Ramos (cell line): ENCODE data around the gene OTOP2.

Source experiments
- in situ Hi-C: fragments of 300-500 bp; cut with MboI; formaldehyde crosslinking; loops from one replicate; pipeline ENCODE4 v1.14.3; 2022; ENCODE audit warnings: low sequenced_read_pairs; ENCODE audit not compliant: unreplicated experiment

The OTOP2 gene

DNA sequence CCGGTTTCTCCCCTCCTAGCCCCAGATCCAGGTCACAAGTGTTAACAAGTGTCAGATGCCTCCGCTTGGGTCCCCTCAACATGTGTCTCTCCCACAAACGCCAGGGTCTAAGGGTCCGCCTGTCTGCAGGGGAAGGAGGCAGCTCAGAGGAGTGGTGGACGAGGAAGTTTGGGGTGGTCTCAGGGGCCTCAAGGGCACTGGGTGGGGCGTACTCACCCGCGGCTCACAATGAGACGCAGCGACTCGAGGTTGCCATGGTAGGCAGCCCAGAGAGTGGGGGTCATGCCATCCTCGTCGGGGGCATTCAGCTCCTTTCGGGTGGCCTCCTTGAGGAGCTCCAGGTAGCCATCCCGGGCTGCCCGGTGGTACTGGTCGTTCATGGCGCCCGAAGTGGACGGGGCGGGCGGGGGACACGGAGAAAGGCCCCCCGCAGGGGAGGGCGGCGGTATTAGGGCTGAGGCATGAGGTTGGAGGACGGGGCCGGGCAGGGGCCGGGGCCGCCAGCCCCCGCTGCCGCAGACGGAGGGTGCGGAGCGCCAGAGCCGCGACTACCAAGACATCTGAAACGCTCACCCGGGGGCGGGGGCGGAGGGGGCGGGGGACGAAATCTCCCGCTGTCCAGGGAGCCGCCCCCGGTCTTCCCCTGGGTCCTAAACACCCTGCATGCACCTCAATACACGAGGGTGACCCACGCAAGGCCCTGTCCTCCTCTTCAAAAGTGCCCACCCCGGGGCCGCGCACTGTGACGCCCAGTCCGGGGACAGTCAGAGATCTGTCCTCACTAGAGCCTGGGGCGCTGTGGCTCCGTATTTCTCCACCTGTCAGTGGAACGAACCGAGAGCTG lies 1.2 kb upstream of the OTOP2 start, which contains the start of gene USH1G:
TSS of gene USH1G (minus strand) at position 562 of the 844 bp plus-strand sequence. CDS start at position 380, 182 bp downstream.
- in situ Hi-C loops, result no loop called here

- in situ Hi-C loops, result no loop called here
Measured at GRCh38 chr17:74923538-74924249, 379 bp upstream of the OTOP2 start.

DNA sequence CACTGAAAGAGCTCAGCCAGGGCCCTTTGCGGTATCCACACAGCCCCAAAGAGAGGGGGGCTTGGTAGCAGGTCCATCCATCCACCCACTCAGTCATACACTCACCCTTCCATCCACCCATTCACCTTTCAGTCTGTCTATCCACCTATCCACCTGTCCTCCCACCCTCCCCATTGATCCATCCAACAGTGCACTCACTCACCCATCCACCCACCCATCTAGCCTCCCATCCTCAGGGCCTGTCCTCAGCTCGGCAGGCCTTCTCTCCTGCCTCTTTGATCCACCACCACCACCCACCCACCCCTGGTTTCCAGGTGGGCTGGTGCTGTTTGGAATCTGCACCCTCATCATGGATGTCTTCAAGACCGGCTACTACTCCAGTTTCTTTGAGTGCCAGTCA lies 1.2 kb downstream of the OTOP2 start:
- in situ Hi-C loops, result no loop called here

GRCh38 chr17:74928786-74929185 lies 4.7 kb downstream of the OTOP2 start:
- in situ Hi-C loops, result no loop called here

- in situ Hi-C loops, result no loop called here
Measured at GRCh38 chr17:74930535-74931036, 6.5 kb downstream of the OTOP2 start.

- in situ Hi-C loops, result no loop called here
Measured at GRCh38 chr17:74935048-74935447, 11.0 kb downstream of the OTOP2 start.

DNA sequence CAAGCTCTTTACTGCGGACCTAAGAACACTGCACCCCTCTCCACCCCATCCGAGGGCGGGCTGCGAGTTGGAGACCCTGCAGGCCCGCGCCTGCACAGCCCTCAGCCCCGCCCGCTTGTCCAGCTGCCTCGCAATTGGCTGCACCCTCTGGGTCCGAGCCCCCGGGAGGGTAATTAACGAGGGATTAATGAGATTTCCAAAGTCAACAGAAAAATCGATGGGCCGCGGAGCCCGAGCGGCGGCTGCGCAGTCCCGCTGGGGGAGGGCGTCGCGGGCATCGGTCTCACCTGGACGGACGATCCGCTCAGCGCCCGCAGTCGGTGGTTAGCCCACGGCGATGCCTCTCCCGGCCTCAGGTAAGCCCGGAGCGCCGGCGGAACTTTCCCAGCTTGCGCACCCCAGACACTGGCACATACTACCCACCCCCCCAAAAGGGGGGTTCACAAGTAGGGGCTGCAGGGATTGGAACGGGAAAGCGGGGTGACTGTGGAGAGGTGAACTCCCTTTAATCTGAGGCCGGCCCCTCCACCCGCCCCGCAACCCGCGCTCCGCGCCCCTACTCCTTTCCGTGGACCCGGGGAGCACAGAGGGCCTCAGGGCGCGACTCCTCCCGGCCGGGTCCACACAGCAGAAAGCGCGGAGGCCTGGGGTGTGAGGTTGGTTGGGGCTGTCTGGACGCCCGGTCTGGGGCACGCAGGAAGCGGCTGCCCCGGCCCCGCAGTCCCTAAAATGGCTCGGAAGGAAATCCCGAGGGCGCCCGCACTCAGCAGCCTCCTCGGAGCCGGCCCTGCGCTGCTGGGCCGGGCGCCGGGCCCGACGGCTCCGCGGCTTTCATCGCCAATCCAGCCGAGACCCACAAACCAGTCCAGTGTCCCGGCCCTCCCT lies 11.8 kb downstream of the OTOP2 start, which contains the start of gene OTOP3:
TSS of gene OTOP3 (plus strand) at position 314 of the 885 bp plus-strand sequence. CDS start at position 338, 24 bp downstream.
- in situ Hi-C loops, result no loop called here

GRCh38 chr17:74936470-74936799 lies 12.4 kb downstream of the OTOP2 start:
- in situ Hi-C loops, result no loop called here

- in situ Hi-C loops, result no loop called here
Measured at GRCh38 chr17:74937064-74938051, 13.3 kb downstream of the OTOP2 start.

- in situ Hi-C loops, result no loop called here
Measured at GRCh38 chr17:74938194-74938950, 14.3 kb downstream of the OTOP2 start.

DNA sequence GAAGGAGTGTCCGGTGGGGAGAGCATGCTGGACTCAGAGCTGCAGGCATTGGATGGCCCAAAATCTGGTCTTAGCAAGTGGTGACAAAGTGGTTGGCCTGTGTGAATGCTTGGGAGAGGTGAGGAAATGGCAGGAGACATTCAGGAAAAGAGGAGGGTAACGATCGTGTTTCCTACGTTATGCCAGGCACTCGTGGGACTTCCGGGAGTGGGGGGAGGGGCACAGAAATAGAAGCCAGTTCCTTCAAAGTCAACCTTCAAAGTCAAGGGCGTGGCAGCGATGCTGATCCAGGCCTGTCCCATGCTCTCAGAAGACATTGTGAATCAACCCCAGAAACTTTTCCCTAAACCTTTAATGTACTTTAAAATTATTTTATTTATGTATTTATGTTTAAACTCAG lies 15.5 kb downstream of the OTOP2 start:
- in situ Hi-C loops, result no loop called here

GRCh38 chr17:74941128-74941725 lies 17.2 kb downstream of the OTOP2 start:
- in situ Hi-C loops, result no loop called here

- in situ Hi-C loops, result no loop called here
Measured at GRCh38 chr17:74943808-74944522, 19.9 kb downstream of the OTOP2 start.

- in situ Hi-C loops, result no loop called here
Measured at GRCh38 chr17:74945543-74945942, 21.5 kb downstream of the OTOP2 start.

DNA sequence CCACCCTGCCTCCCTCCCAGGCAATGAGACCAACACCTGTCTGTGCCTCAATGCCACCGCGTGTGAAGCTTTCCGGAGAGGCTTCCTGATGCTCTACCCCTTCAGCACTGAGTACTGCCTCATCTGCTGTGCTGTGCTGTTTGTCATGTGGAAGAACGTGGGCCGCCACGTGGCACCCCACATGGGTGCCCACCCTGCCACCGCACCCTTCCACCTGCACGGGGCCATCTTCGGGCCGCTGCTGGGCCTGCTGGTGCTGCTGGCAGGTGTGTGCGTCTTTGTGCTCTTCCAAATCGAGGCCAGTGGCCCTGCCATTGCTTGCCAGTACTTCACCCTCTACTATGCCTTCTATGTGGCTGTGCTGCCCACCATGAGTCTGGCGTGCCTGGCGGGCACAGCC lies 22.6 kb downstream of the OTOP2 start:
- in situ Hi-C loops, result no loop called here

DNA sequence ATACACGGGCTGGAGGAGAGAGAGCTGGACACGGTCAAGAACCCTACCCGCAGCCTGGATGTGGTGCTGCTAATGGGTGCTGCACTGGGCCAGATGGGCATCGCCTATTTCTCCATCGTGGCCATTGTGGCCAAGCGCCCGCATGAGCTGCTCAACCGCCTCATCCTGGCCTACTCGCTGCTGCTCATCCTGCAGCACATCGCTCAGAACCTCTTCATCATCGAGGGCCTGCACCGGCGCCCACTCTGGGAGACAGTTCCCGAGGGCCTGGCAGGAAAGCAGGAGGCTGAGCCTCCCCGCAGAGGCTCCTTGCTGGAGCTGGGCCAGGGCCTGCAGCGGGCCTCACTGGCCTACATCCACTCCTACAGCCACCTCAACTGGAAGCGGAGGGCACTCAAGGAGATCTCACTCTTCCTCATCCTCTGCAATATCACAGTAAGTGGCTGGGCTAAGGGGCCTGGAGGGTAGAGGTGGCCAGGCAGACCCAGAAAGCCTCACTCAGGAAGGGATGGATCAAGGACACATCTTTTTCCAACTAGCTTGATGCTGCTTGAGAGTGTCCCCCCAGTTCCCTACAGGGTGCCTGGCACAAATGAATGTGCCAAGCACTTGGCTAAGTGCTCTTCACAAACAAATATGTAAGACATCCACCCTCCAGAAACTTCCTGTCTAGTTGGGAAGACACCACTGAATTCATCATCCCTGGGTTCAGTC lies 23.1 kb downstream of the OTOP2 start:
- in situ Hi-C loops, result no loop called here
